ENCODE results near the gene EXOSC5. TPM values are rescaled to one million over a fixed set of nuclear protein-coding genes. Genes with fewer than 3 reads are reported as not detected.

The EXOSC5 gene
- total RNA-seq, 1 donor from 2014 or later: 20.3 TPM

DNA sequence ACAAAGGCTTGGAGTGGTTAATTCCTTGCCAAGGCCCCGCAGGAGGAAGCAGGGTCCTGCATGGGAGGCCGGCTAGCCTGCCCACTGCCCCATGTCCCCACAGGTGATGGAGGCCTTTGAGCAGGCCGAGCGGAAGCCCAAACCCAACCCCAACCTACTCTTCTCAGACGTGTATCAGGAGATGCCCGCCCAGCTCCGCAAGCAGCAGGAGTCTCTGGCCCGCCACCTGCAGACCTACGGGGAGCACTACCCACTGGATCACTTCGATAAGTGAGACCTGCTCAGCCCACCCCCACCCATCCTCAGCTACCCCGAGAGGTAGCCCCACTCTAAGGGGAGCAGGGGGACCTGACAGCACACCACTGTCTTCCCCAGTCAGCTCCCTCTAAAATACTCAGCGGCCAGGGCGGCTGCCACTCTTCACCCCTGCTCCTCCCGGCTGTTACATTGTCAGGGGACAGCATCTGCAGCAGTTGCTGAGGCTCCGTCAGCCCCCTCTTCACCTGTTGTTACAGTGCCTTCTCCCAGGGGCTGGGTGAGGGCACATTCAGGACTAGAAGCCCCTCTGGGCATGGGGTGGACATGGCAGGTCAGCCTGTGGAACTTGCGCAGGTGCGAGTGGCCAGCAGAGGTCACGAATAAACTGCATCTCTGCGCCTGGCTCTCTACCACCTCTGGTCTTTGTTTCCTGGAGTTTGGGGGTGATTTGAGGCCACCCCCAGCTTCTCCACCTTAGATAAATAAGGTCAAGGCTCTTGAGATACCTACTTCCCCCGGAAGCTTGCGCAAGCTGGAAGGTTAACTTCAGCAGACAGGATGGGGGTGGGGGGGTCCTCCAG is 27.4 kb upstream of the EXOSC5 start:
- TF ChIP-seq CTCF (conservative IDR thresholded peaks at IDR 0.05): no peak
- H3K27ac Mint-ChIP-seq (ENCODE audit: unreplicated experiment): no peak overlapping the region
- no peaks in the 10 kb centered on the region for H3K27me3 Mint-ChIP-seq (ENCODE audit: low read depth)
- peaks cover 5% of the 10 kb centered on the region for H3K4me1 Mint-ChIP-seq
- no peaks in the 10 kb centered on the region for H3K36me3 Mint-ChIP-seq (ENCODE audit: low read depth)
- no peak for DNase-seq (ENCODE audit: low read depth, low spot score)
- H3K4me3 Mint-ChIP-seq: no peak overlapping the region
- no peaks in the 10 kb centered on the region for H3K9me3 Mint-ChIP-seq

- DNase-seq (ENCODE audit: low read depth, low spot score): no peak
- H3K27me3 Mint-ChIP-seq (ENCODE audit: low read depth): no peaks in the 10 kb centered on the region
- no peak for TF ChIP-seq CTCF (conservative IDR thresholded peaks at IDR 0.05)
- no peaks in the 10 kb centered on the region for H3K9me3 Mint-ChIP-seq
- no peaks in the 10 kb centered on the region for H3K36me3 Mint-ChIP-seq (ENCODE audit: low read depth)
- peaks cover 5% of the 10 kb centered on the region for H3K4me1 Mint-ChIP-seq
- no peak overlapping the region for H3K4me3 Mint-ChIP-seq
- H3K27ac Mint-ChIP-seq (ENCODE audit: unreplicated experiment): no peak overlapping the region
Measured at GRCh38 chr19:41422955-41423354, 25.8 kb upstream of the EXOSC5 start.

DNA sequence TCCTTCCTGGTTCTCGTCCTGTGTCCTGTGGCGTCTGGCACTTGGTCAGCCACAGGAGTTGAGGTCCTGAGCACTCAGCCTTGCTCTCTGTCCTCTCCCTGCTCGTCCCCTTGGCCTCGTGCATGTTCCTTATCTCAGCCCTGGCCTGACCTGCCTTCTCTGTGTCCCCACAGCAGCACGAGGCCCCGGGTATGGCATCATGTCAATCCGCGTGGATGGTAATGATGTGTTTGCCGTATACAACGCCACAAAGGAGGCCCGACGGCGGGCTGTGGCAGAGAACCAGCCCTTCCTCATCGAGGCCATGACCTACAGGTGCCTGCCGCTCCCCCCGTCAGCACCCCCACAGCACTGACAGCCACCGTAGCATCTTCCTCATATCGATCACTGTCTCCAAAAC is 25.3 kb upstream of the EXOSC5 start:
- no peak overlapping the region for H3K27ac Mint-ChIP-seq (ENCODE audit: unreplicated experiment)

DNA sequence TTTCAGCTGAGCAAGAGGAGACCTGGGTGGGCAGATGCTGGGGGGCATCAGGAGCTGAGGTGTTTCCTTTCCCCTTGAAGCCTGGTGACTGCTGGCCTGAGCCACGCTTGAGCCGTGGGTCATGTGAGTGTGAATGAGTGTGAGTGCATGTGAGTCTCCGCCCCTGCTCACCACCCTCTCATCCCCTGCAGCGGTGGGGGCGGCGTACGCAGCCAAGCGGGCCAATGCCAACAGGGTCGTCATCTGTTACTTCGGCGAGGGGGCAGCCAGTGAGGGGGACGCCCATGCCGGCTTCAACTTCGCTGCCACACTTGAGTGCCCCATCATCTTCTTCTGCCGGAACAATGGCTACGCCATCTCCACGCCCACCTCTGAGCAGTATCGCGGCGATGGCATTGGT is 24.8 kb upstream of the EXOSC5 start:
- no peak for TF ChIP-seq CTCF (conservative IDR thresholded peaks at IDR 0.05)
- DNase-seq (ENCODE audit: low read depth, low spot score): no peak
- Mint-ChIP-seq H3K4me1 (peaks cover 3% of the 10 kb centered on the region), H3K9me3 (no peaks in the 10 kb centered on the region), H3K27ac (ENCODE audit: unreplicated experiment) (no peak overlapping the region), H3K36me3 (ENCODE audit: low read depth) (no peaks in the 10 kb centered on the region), H3K27me3 (ENCODE audit: low read depth) (no peaks in the 10 kb centered on the region), H3K4me3 (no peak overlapping the region)

More for the DNA sequence above, 25.3 kb upstream of the EXOSC5 start:
- Mint-ChIP-seq H3K36me3 (ENCODE audit: low read depth) (no peaks in the 10 kb centered on the region), H3K4me3 (no peak overlapping the region), H3K4me1 (peaks cover 5% of the 10 kb centered on the region), H3K9me3 (no peaks in the 10 kb centered on the region), H3K27me3 (ENCODE audit: low read depth) (no peaks in the 10 kb centered on the region)
- DNase-seq (ENCODE audit: low read depth, low spot score): no peak
- no peak for TF ChIP-seq CTCF (conservative IDR thresholded peaks at IDR 0.05)

GRCh38 chr19:41421314-41421713 is 24.2 kb upstream of the EXOSC5 start:
- H3K36me3 Mint-ChIP-seq (ENCODE audit: low read depth): no peaks in the 10 kb centered on the region
- no peak for DNase-seq (ENCODE audit: low read depth, low spot score)
- no peaks in the 10 kb centered on the region for H3K9me3 Mint-ChIP-seq
- H3K27ac Mint-ChIP-seq (ENCODE audit: unreplicated experiment): peak overlapping the region; percentile 27
- no peak for TF ChIP-seq CTCF (conservative IDR thresholded peaks at IDR 0.05)
- no peaks in the 10 kb centered on the region for H3K4me1 Mint-ChIP-seq
- no peaks in the 10 kb centered on the region for H3K27me3 Mint-ChIP-seq (ENCODE audit: low read depth)
- H3K4me3 Mint-ChIP-seq: no peak overlapping the region

Data from neural crest cell (in vitro differentiated cells).